ENCODE measurements around the gene SARS1.

- TF ChIP-seq CTCF (IDR thresholded peaks at IDR 0.05; ENCODE audit: low read depth, low read length, missing input control) (no peak), TAF1 (conservative IDR thresholded peaks at IDR 0.05) (no peak), SP1 (IDR thresholded peaks at IDR 0.05) (no peak), MAX (IDR thresholded peaks at IDR 0.05) (no peak), NR2F2 (IDR thresholded peaks at IDR 0.05) (no peak), ATF3 (IDR thresholded peaks at IDR 0.05) (no peak), REST (IDR thresholded peaks at IDR 0.05) (no peak), ZBTB33 (IDR thresholded peaks at IDR 0.05) (no peak), JUND (IDR thresholded peaks at IDR 0.05) (no peak), YY1 (IDR thresholded peaks at IDR 0.05) (no peak), RAD21 (IDR thresholded peaks at IDR 0.05) (no peak), FOXA2 (IDR thresholded peaks at IDR 0.05) (no peak), RXRA (IDR thresholded peaks at IDR 0.05) (no peak)
Observed at GRCh38 chr1:109188781-109189180, 24.9 kb upstream of the SARS1 start.
